ENCODE results near the gene NRG2. TPM values are rescaled to one million over a fixed set of nuclear protein-coding genes. Genes with fewer than 3 reads are reported as not detected.

Gene NRG2
- total RNA-seq, 3 donors from 2014 or later (not counting 1 experiment from before 2014, with no cell fraction given) = 0.21 to 0.50 (median 0.40) TPM

DNA sequence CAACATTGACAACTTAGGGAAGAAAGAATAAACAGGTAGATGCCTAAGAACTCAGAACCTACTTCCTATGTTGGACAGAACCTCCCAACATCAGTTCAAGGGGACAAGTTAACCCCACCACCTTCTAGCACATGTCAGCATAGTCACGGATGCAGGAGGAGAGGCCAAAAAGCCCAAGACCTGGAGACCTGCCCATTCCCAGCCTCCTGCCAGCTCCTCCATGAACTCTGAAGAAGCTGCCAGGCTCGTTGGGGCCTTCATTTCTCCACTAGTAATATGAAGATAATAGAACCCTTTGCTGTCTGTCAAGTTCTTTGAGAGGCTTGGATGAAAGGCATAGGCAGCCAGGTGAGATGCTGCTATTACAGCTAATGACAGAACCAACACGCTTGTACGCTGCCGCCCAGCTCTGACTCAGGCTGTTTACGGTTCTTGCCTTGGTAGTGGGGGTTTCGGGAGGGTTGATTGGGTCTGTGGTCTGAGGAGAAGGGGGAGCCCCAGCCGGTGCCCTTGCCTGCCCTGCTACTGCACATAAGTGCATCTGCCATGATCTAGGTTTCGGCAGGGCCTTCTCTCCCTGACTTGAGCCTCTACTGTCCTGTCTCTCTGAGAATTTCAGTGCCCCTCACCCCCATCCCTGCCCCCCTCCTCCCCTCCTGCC lies 82.2 kb downstream of the NRG2 start:
- DNase-seq (no peak), ATAC-seq (no peak)
- H3K27me3 ChIP-seq (ENCODE audit: control insufficient read depth, insufficient read depth, low read length) = no peaks in the 10 kb centered on the region
- H3K4me1 ChIP-seq (ENCODE audit: control insufficient read depth, insufficient read depth, low read length) = no peaks in the 10 kb centered on the region
- TF ChIP-seq, protein P1, sequence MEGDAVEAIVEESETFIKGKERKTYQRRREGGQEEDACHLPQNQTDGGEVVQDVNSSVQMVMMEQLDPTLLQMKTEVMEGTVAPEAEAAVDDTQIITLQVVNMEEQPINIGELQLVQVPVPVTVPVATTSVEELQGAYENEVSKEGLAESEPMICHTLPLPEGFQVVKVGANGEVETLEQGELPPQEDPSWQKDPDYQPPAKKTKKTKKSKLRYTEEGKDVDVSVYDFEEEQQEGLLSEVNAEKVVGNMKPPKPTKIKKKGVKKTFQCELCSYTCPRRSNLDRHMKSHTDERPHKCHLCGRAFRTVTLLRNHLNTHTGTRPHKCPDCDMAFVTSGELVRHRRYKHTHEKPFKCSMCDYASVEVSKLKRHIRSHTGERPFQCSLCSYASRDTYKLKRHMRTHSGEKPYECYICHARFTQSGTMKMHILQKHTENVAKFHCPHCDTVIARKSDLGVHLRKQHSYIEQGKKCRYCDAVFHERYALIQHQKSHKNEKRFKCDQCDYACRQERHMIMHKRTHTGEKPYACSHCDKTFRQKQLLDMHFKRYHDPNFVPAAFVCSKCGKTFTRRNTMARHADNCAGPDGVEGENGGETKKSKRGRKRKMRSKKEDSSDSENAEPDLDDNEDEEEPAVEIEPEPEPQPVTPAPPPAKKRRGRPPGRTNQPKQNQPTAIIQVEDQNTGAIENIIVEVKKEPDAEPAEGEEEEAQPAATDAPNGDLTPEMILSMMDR (IDR thresholded peaks at IDR 0.05) = no peak
- Mint-ChIP-seq H3K9me3 (no peaks in the 10 kb centered on the region), H3K36me3 (no peaks in the 10 kb centered on the region), H3K4me3 (no peak overlapping the region), H3K27me3 (ENCODE audit: low read depth in 2 of 2) (no peaks in the 10 kb centered on the region), H3K27ac (no peak overlapping the region), H3K4me1 (no peaks in the 10 kb centered on the region)
- no peaks in the 10 kb centered on the region for H3K9me3 ChIP-seq (ENCODE audit: control insufficient read depth, insufficient read depth, low read length)
- H3K27ac ChIP-seq (ENCODE audit: low read length) = no peak overlapping the region
- H3K4me3 ChIP-seq (ENCODE audit: low read length) = no peak overlapping the region
- 93% methylated on average over 8 of the region's 9 CpGs for WGBS (ENCODE audit: insufficient coverage)
- no peaks in the 10 kb centered on the region for H3K36me3 ChIP-seq (ENCODE audit: control insufficient read depth, insufficient read depth, low read length)
- intact Hi-C loops (cut with micrococcal nuclease) = no loop called here

DNA sequence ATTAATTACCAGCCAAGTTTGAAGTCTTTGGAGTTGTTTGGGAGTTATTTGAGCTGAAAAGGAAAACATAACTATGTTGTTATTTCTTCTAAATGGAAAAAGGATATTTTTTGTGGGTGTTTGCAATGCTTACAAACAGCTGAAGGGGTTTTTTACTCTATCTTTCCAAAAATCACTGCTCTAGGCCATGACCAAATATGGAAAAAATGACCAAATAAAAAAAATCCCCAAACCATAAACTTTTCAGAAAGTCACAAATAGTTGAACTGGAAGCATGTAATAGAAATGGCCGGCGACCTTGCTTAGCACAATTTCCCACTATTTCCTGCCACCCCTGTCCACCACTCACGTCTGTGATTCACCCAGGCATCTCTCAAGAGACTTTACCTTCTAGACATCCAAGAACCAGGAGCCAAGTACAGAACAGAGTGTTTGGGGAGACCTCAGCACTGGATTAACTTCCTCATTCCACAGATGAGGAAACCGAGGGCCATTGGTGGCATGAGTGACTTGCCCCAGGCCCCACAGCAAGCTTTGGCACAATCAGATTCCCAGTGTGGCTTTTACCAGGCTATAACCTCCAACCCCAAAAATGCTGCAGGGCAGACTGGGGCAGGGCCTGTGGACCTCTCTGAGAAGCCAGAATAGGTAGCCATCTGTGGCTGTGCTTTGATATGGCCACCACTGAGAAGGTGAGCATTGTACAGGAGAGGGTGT lies 84.5 kb downstream of the NRG2 start:
- Histone ChIP-seq H3K4me1 (ENCODE audit: control insufficient read depth, insufficient read depth, low read length) (no peaks in the 10 kb centered on the region), H3K36me3 (ENCODE audit: control insufficient read depth, insufficient read depth, low read length) (no peaks in the 10 kb centered on the region), H3K27ac (ENCODE audit: low read length) (no peak overlapping the region), H3K9me3 (ENCODE audit: control insufficient read depth, insufficient read depth, low read length) (no peaks in the 10 kb centered on the region), H3K4me3 (ENCODE audit: low read length) (no peak overlapping the region), H3K27me3 (ENCODE audit: control insufficient read depth, insufficient read depth, low read length) (no peaks in the 10 kb centered on the region)
- Mint-ChIP-seq H3K36me3 (no peaks in the 10 kb centered on the region), H3K27ac (no peak overlapping the region), H3K4me3 (no peak overlapping the region), H3K27me3 (ENCODE audit: low read depth in 2 of 2) (peaks cover 0 to 9% of the 10 kb centered on the region in 2 donors), H3K4me1 (no peaks in the 10 kb centered on the region), H3K9me3 (no peaks in the 10 kb centered on the region)
- DNase-seq (no peak), ATAC-seq (no peak)
- 72% methylated on average over 4 of the region's 4 CpGs for WGBS (ENCODE audit: insufficient coverage)
- intact Hi-C loops (cut with micrococcal nuclease) = no loop called here
- TF ChIP-seq, protein P1 (IDR thresholded peaks at IDR 0.05) = no peak

DNA sequence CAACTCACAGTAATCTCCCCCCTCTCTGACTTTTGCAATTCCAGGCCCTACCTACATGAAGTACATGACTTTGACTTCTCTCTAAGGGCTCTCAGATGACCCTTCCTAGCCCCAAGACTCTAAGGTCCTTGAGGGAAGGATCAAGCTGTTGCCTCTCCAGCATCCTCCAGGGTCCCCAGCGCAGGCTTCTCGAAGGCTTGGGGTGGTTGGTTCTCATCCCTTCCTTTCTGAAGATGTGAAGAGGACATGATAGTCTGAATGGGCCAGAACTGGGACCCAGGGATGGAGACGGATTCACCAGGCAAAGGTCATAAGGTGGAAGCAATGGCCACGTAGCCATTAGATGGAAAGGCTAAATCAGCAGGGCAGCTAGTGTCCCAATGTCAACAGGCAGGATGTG lies 86.8 kb downstream of the NRG2 start:
- H3K27ac Mint-ChIP-seq = no peak overlapping the region
- H3K27me3 Mint-ChIP-seq (ENCODE audit: low read depth in 2 of 2) = peaks cover 0 to 13% of the 10 kb centered on the region in 2 donors
- Histone ChIP-seq H3K27me3 (ENCODE audit: control insufficient read depth, insufficient read depth, low read length) (no peaks in the 10 kb centered on the region), H3K4me3 (ENCODE audit: low read length) (no peak overlapping the region), H3K9me3 (ENCODE audit: control insufficient read depth, insufficient read depth, low read length) (no peaks in the 10 kb centered on the region), H3K4me1 (ENCODE audit: control insufficient read depth, insufficient read depth, low read length) (no peaks in the 10 kb centered on the region), H3K36me3 (ENCODE audit: control insufficient read depth, insufficient read depth, low read length) (no peaks in the 10 kb centered on the region), H3K27ac (ENCODE audit: low read length) (no peak overlapping the region)
- H3K9me3 Mint-ChIP-seq = no peaks in the 10 kb centered on the region
- WGBS (ENCODE audit: insufficient coverage) = 85% methylated on average over 4 of the region's 4 CpGs
- TF ChIP-seq, protein P1 (IDR thresholded peaks at IDR 0.05) = no peak
- no peak overlapping the region for H3K4me3 Mint-ChIP-seq
- no peaks in the 10 kb centered on the region for H3K4me1 Mint-ChIP-seq
- no peaks in the 10 kb centered on the region for H3K36me3 Mint-ChIP-seq
- intact Hi-C loops (cut with micrococcal nuclease) = no loop called here
- DNase-seq (no peak), ATAC-seq (no peak)
